Skeletal muscle cell (primary cell): Measurements from ENCODE around the gene ABCA6.

Experiments used
- DNase-seq: peaks from one replicate; pipeline ENCODE4 v3.0.0-alpha.2; 2010; ENCODE audit warnings: low read depth
- H3K4me3 ChIP-seq: 2 replicates; pipeline ENCODE4 v1.5.1; 2011; ENCODE audit warnings: low read depth, mild to moderate bottlenecking, control low read depth, low read length, moderate library complexity

ABCA6 gene

DNA sequence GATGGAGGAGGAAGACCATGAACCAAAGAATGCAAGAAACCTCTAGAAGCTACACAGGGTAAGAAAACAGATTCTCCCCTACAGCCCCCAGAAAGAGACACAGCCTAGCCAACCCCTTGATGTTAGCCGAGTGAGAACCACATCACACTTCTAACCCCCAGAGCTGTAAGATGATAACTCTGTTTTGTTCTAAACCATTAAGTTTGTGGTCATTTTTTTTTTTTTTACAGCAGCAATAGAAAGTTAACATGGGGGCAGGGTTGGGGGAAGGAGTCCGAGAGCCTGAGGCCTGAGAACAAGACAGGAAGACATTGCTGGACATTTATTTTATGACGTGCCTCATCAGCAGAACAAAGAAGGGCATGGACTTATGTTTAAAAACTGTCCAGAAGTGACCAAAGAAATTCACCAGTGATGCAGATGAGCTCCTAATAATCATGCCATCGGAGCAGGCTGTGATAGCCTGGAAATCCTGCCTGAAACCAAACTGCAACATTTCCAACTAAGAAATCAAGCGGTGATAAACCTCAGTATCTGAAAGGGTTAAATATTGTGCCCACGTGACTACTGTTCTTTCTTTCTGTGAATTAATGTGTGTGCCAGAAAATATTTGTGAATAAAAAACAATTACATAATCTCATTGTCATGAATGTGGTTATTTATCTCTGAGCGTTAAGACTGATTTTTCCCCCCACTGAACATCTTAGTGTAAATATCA lies 82.1 kb downstream of the ABCA6 start:
- no peak overlapping the region for H3K4me3 ChIP-seq
- DNase-seq, result no peak

DNA sequence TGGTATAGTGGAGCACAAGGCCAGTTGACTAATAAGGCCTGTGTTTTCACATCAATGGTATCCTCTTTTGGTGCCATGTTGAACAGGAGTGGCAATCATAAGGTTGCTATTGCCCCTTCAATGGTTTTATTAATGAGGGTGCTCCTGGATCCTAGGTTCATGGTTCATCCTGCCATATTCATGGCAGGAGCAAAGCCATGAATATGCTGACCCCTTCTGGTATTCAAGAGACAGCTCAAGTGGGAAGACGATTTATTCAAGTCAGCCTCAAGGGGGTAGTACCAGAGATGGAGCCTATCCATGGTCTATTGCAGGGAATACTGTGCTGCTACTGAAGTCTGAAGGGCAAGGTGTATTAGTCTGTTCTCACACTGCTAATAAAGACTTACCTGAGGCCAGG lies 83.5 kb downstream of the ABCA6 start:
- H3K4me3 ChIP-seq, result no peak overlapping the region

DNA sequence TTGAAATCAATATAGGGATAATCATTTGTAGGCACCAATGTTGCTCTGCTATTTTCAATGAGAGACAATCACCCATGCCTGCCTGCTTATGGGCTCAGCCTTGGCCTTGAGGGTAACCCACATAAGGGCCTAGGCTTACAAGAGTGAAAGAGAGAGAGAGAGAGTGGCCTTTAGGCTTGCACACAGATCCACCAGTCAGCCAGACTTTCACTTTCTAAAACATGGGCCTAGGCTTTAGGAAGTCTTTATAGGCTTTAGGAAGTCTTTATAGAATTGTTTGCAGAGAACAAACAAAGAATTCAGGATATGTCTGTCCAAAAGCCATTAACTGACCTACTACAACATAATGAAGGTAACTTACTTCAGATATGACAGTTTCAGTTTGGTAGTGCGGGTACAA lies 84.4 kb downstream of the ABCA6 start:
- DNase-seq, result no peak

More for the DNA sequence above, 83.5 kb downstream of the ABCA6 start:
- DNase-seq, result no peak

DNA sequence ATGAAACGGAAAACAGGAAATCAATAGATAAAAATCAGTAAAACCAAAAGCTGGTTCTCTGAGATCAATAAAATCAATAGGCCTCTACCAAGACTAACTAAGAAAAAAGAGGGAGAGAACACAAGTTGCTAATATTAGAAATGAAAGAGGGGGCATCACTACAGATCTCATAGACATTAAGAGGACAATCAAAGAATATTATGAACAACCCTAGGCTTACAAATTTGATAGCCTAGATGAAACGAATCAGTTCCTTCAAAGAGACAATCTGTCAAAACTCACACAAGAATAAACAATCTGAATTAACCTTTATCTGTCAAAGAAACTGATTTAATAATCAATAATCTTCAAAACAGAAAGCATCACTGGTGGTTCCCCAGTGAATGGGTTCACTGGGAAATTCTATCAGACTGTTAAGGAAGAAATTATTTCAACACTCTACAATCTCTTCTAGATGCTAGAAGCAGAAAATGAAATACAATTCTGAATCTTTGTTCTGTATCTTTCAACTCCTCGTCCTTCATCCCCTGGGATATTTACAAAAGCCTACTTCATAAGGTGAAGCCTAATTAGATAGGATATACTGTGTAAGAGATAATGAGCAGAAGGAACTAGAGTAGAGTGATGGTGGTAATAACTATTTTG lies 85.4 kb downstream of the ABCA6 start:
- no peak overlapping the region for H3K4me3 ChIP-seq
- DNase-seq, result no peak

More for the DNA sequence above, 84.4 kb downstream of the ABCA6 start:
- H3K4me3 ChIP-seq, result no peak overlapping the region

DNA sequence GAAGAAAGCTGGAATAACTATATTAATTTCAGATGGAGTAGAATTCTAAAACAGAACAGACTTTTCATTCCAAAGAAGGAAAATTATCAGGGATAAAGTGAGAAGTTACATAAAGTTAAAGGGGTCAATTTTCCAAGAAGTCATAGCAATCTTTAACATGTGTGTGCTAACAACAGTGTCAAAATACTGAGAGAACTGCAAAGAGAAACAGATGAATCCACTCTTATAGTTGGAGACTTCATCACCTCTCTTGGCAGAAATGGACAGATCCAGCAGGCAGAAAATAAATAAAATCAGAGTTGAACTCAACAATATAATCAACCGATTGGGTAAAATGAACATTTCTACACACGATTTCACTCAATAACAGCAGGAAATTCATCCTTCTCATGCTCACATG lies 86.4 kb downstream of the ABCA6 start:
- no peak for DNase-seq
- H3K4me3 ChIP-seq, result no peak overlapping the region

DNA sequence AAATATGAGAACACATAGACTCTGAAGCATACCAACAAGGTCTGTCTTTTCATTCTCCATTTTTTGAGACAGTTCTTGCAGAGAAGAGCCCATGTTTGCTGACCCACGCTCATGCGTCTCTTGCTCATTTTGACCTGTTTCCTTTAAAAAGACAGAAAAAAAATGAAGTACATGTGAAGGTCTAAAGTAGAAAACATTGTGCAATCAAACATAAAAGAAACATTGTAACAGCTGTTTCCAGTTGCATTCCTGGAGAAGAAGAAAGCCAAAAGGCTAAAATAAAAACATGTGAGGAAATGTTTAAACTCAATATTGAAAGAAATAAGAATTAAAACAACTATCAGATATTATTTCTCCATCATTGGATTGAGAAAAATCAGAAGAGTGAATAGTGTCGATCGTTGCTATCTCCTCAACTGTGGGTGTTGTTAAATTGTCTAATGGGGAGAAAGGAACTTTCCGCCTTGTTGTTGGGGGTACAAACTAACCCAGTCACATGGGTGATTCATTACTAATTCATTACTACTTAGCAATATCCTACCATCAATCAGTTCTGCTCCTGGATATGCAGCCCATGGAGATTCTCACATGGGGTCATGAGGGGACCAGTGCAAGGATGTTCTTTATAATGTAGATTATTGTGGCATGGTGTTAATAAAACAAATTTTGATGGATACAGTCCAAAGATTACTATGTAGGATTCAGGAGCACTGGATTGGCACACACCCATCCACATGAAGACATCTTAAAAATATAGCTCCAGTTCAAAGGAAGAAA lies 90.5 kb downstream of the ABCA6 start:
- no peak for DNase-seq
- H3K4me3 ChIP-seq, result no peak overlapping the region

DNA sequence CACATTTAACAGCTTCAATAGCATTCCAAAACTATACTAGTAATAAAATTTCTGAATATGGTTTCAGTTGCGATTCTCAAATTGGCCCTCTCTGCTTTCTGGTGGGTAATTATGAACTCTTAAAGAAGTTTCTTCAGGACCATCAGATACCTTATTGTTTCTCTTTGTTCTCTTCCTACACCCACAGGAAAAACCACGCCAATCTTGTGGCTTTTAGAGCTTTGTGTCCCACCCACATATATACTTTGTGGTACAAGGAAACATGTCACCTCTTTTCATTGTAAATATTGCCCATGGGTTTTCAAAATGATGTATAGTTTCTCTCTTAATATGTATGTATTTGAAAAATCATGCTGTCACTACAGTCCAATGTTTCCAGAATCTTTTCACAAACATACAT lies 93.1 kb downstream of the ABCA6 start:
- DNase-seq, result no peak

DNA sequence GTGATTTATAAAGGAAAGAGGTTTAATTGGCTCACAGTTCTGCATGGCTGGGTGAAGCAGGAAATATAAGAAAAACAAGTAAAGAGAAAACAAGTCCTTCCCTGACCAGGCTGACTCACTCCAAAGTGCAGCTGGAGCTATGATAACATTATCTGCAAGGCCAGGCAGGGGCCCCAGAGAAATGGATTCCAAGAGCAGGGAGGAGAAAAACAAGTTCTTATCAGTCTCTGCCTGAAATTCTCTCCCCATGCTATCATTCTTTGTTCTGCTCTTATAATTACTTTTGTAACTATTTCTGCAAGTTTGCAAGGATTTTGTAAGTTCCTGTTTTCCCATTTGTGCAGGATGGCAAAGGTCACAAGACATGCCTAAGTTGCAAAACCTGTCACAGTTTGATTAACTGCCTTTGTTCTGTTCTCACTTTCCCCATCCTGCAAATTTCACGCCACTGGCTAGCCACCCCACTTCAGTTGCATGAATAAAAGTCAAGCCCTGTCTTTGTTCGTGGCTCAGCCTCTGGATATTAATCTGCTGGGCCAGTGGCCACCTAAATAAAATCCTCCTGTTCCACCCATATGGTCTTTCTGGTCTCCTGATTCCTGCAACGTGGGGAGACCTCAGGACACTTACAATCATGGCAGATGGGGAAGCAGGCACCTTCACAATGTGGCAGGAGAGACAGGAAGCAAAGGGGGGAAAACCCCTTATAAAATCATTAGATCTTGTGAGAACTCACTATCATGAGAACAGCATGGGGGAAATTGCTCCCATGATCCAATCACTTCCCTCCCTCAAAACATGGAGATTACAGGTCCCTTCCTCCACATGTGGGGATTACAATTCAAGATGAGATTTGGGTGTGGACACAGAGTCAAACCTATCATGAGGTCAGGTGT lies 94.1 kb downstream of the ABCA6 start:
- H3K4me3 ChIP-seq, result no peak overlapping the region
- peak; percentile 60 for DNase-seq

More for the DNA sequence above, 93.1 kb downstream of the ABCA6 start:
- H3K4me3 ChIP-seq, result no peak overlapping the region

DNA sequence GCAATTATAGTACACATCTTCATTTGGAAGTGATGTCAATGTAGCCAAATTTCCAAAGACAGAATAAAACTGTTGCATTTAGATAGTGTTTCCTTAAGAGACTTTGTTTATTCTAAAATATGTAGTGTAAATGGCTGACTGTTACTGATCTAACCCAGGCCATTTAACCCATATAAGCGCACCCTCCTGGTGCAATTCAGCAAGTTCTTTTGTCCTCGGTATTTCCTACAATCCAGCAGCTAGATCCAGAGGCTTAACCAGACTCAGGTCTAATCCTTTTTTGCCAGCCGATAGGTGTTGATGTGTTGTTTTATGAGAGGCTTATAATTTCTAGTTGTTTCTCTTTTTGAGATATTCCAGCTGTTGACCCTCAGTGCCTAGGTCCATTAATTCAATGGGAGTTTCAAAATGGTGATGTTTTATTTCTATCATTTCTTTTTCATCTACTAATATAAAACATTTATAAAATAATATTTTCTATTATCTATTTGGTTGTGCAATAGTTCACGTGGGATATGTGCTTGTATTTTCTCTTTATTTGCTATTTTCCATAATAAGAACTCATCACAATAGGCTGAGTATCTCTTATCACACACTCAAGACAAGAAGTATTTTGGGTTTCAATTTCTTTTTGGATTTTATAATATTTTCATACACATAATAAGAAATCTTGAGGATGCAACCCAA lies 95.4 kb downstream of the ABCA6 start:
- no peak overlapping the region for H3K4me3 ChIP-seq
- no peak for DNase-seq

DNA sequence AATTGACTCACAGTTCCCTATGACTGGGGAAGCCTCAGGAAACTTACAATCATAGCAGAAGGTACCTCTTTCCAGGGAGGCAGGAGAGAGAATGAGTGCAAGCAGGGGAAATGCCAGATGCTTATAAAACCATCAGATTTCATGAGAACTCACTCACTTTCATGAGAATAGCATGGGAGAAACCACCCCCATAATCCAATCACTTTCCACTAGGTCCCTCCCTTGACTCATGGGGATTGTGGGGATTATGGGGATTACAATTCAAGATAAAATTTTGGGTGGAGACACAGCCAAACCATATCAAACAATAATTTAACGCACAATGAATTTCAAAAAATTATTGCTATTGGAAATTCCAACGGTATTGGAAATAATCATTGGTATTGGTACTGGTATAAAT lies 96.0 kb downstream of the ABCA6 start:
- no peak overlapping the region for H3K4me3 ChIP-seq
- DNase-seq, result no peak

DNA sequence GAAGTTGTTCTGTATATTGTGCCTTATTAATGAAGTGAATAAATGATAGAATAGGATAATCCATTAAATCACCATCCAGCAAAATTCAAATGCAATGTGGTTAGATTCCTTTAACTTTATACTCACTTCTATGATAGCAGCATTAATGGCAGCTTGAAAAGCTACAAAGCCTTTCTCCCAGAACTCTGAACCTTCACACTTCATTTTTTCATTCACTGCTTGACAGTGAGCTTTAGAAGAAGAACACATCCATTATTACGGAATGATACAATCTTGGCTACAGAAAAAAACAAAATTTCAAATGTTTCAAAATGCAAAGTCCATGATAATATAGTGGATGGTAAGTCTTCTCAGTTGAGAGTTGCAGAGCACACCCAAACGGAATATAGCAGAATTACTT lies 97.3 kb downstream of the ABCA6 start:
- no peak overlapping the region for H3K4me3 ChIP-seq
- DNase-seq, result no peak

DNA sequence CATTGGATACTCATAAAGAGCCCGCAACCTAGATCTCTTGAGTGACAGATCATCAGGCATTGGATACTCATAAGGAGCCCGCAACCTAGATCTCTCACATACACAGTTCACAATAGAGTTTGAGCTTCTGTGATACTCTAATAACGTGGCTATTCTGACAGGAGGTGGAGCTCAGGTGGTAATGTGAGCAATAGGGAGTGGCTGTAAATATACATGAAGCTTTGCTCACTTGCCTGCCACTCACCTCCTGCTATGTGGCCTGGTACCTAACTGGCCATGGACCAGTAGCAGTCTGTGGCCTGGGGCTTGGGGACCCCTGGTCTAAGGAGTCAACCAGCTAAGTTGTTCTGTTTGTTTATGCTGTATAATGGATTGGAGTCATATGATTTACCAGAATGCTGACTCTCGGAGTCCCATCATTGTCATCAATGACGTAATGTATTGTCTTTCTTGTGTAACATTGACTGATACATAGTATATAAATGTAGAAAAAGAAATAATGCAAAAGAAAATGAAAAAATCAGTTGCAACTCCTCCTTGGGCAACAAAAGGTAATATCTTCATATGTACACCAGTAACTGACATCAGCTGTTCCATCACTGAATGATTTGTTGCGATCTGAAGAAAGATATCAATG lies 98.5 kb downstream of the ABCA6 start:
- no peak overlapping the region for H3K4me3 ChIP-seq
- no peak for DNase-seq

DNA sequence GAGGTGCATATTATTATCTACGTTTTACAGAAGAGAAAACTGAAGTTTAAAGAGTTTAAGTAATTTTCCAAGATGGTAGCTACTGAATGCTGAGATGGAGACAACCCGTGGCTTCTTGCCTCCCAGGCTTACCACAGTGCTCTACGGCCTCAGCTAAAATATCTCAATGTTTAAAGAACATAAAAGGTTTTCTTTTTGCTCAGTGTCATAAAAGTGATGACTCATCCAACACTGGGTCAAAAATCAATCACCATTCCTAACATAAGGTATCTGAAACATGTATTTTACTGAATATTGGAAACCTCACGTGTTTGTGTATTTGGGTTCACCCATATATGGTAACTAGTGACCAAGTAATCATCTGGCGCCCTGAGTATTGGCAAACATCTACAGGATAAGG lies 99.4 kb downstream of the ABCA6 start:
- H3K4me3 ChIP-seq, result no peak overlapping the region
- no peak for DNase-seq

DNA sequence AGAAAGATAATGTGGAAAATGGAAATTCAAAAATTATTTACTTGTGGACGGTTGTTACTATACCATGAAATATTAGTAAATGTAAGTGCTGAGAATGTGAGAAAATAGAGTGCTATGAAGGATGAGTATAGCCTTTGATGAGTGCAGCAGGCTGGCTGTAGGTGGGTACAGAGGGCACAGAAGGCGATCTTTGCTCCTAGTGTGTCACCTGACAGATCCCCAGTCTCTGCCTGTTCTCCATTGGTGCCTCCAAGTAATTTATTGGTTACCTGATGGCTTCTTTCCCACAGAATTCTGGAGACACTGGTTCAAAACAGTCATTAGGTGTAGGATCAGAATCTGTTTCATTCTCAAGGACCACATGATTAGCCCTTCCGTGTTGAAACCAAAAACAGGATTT lies 109.9 kb downstream of the ABCA6 start:
- H3K4me3 ChIP-seq, result no peak overlapping the region
- no peak for DNase-seq

DNA sequence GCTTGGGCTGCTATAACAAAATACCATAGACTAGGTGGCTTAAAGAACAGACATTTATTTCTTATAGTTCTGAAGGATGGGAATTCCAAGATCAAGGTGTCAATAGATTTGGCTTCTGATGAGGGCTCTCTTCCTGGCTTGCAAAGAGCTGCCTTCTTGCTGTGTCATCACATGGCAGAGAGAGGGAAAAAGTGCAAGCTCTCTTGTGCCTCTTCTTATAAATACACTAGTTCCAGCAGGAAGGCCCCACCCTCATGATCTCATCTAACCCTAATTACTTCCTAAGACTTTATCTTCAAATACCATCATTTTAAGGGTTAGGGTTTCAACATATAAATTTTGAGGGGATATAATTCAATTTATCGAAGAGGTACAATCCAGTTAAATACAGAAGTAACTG lies 111.5 kb downstream of the ABCA6 start:
- DNase-seq, result no peak
- no peak overlapping the region for H3K4me3 ChIP-seq
